Measurements from ENCODE around the gene STX16. TPM values are rescaled to one million over a fixed set of nuclear protein-coding genes. Genes with fewer than 3 reads are reported as not detected.

Gene STX16
- total RNA-seq, 1 donor from 2014 or later, result 33.2 TPM

- DNase-seq, result no peak
Observed at GRCh38 chr20:58618351-58619076, 32.6 kb upstream of the STX16 start.

GRCh38 chr20:58619077-58619863 is 31.8 kb upstream of the STX16 start:
- DNase-seq, result no peak

- DNase-seq, result no peak
Observed at GRCh38 chr20:58619864-58620431, 31.1 kb upstream of the STX16 start.

GRCh38 chr20:58621906-58622548 is 29.1 kb upstream of the STX16 start:
- DNase-seq, result no peak

- DNase-seq, result no peak
Observed at GRCh38 chr20:58622671-58623578, 28.2 kb upstream of the STX16 start.

- peak; percentile 77 for DNase-seq
Observed at GRCh38 chr20:58623579-58624473, 27.3 kb upstream of the STX16 start.

GRCh38 chr20:58624687-58625086 is 26.4 kb upstream of the STX16 start:
- DNase-seq, result no peak

GRCh38 chr20:58625585-58625984 is 25.5 kb upstream of the STX16 start:
- no peak for DNase-seq

GRCh38 chr20:58626051-58626450 is 25.0 kb upstream of the STX16 start:
- DNase-seq, result no peak

- no peak for DNase-seq
Observed at GRCh38 chr20:58627212-58628072, 23.6 kb upstream of the STX16 start.

GRCh38 chr20:58628491-58629214 is 22.4 kb upstream of the STX16 start:
- DNase-seq, result no peak

GRCh38 chr20:58629215-58629580 is 21.9 kb upstream of the STX16 start:
- no peak for DNase-seq

- no peak for DNase-seq
Observed at GRCh38 chr20:58630063-58630462, 21.0 kb upstream of the STX16 start.

- DNase-seq, result no peak
Observed at GRCh38 chr20:58633161-58634053, 17.7 kb upstream of the STX16 start.

- no peak for DNase-seq
Observed at GRCh38 chr20:58634059-58634458, 17.0 kb upstream of the STX16 start.

GRCh38 chr20:58634521-58635278 is 16.4 kb upstream of the STX16 start:
- no peak for DNase-seq

- DNase-seq, result no peak
Observed at GRCh38 chr20:58635279-58635665, 15.8 kb upstream of the STX16 start.

Data from occipital lobe (tissue), 2 donors.